Tibial nerve (tissue), 4 donors: ENCODE measurements around the gene YES1. TPM values are rescaled to one million over a fixed set of nuclear protein-coding genes. Genes with fewer than 3 reads are reported as not detected.
A peak's percentile ranks its signal among the peaks of the same experiment; 100 is the strongest.

Experiments
- DNase-seq, 2 donors: peaks; one replicate each; pipeline ENCODE4 v3.0.0-alpha.2; 2019; ENCODE audit warnings: low spot score in 2 of 2
- H3K27ac ChIP-seq, 4 donors: fragments of 200-600 bp; sonication (generic) in 3 of 4; one replicate each; pipeline ENCODE4 v1.5.1; 2017 to 2019; ENCODE audit warnings: mild to moderate bottlenecking in 1 of 4
- H3K27me3 ChIP-seq, 2 donors: fragments of 200-600 bp; sonication (generic) in 1 of 2; one replicate each; pipeline versions ENCODE4 v1.5.1 to v1.6.0; 2017 to 2019
- H3K36me3 ChIP-seq, 3 donors: fragments of 200-600 bp; sonication (generic); one replicate each; pipeline ENCODE4 v1.5.1; 2018 to 2019
- H3K4me1 ChIP-seq, 4 donors: fragments of 200-600 bp; sonication (generic) in 3 of 4; one replicate each; pipeline ENCODE4 v1.5.1; 2017 to 2019
- H3K4me3 ChIP-seq, 4 donors: fragments of 200-600 bp; sonication (generic) in 3 of 4; one replicate each; pipeline ENCODE4 v1.5.1; 2017 to 2019; ENCODE audit warnings: mild to moderate bottlenecking in 1 of 4, moderate library complexity in 1 of 4
- H3K9me3 ChIP-seq, 4 donors: fragments of 200-600 bp; sonication (generic) in 3 of 4; one replicate each; pipeline ENCODE4 v1.5.1; 2017 to 2019
- EP300 ChIP-seq, 2 donors: sonication (generic); formaldehyde crosslinking; IDR thresholded peaks; one replicate each; pipeline ENCODE4 v1.6.1; 2017; ENCODE audit warnings: antibody characterized with exemption in 2 of 2, mild to moderate bottlenecking in 1 of 2
- POLR2A ChIP-seq, 2 donors: fragments of 450-650 bp; IDR thresholded peaks; one replicate each; pipeline ENCODE4 v1.6.1; 2017; ENCODE audit warnings: antibody characterized with exemption in 2 of 2, mild to moderate bottlenecking in 2 of 2, moderate library complexity in 2 of 2
- WGBS, 2 donors: methylation state at CpG; one replicate each; pipeline ENCODE4 v1.1.5; 2018; 5-methylcytosine and 5-hydroxymethylcytosine counted together
- total RNA-seq, 4 donors: library from RNA; depleted of rRNA; stranded (reverse); fragments of >200 nt; gene quantifications; one replicate each; pipeline ENCODE4 v1.1.0, GENCODE V29; 2016
- TF ChIP-seq, protein P1 (sequence below), 5 experiments: fragments of 200-600 bp in 3 of 5; fragments of 450-650 bp in 2 of 5; sonication (generic) in 3 of 5; IDR thresholded peaks; one replicate each; pipeline ENCODE4 v1.5.1; 2016 to 2019; ENCODE audit warnings: antibody characterized with exemption in 5 of 5, mild to moderate bottlenecking in 3 of 5, moderate library complexity in 2 of 5

The YES1 gene
- total RNA-seq, 4 donors from 2014 or later: 47.5 to 73.0 (median 59.1) TPM

DNA sequence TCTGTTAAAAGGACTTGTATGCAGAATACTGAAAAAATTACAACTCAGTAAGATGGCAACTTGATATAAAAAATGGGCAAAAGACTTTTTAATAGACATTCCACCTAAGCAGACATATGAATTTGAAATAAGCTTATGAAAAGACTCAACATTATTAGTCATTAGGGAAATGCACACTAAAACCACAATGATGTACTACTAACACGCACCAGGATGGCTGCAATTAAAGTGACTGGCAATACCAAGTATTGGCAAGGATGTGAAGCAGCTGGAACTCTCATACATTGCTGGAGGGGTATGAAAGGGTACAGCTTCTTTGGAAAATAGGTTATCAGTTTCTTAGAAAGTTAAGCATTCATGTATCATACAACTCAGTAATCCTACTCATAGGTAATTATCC, 96.4 kb downstream of the YES1 start:
- no peak for DNase-seq
- H3K4me3 ChIP-seq: no peak overlapping the region
- WGBS, 2 donors: 69 to 73% methylated on average over 1 of the region's 1 CpG
- H3K36me3 ChIP-seq: no peaks in the 10 kb centered on the region
- TF ChIP-seq, protein P1, sequence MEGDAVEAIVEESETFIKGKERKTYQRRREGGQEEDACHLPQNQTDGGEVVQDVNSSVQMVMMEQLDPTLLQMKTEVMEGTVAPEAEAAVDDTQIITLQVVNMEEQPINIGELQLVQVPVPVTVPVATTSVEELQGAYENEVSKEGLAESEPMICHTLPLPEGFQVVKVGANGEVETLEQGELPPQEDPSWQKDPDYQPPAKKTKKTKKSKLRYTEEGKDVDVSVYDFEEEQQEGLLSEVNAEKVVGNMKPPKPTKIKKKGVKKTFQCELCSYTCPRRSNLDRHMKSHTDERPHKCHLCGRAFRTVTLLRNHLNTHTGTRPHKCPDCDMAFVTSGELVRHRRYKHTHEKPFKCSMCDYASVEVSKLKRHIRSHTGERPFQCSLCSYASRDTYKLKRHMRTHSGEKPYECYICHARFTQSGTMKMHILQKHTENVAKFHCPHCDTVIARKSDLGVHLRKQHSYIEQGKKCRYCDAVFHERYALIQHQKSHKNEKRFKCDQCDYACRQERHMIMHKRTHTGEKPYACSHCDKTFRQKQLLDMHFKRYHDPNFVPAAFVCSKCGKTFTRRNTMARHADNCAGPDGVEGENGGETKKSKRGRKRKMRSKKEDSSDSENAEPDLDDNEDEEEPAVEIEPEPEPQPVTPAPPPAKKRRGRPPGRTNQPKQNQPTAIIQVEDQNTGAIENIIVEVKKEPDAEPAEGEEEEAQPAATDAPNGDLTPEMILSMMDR (IDR thresholded peaks at IDR 0.05): no peak
- TF ChIP-seq POLR2A (IDR thresholded peaks at IDR 0.05): no peak
- H3K27ac ChIP-seq: no peak overlapping the region
- peaks cover 0 to 11% (median 0%) of the 10 kb centered on the region in 4 donors for H3K9me3 ChIP-seq
- H3K4me1 ChIP-seq: peaks cover 0 to 9% (median 6%) of the 10 kb centered on the region in 4 donors
- H3K27me3 ChIP-seq: no peaks in the 10 kb centered on the region

DNA sequence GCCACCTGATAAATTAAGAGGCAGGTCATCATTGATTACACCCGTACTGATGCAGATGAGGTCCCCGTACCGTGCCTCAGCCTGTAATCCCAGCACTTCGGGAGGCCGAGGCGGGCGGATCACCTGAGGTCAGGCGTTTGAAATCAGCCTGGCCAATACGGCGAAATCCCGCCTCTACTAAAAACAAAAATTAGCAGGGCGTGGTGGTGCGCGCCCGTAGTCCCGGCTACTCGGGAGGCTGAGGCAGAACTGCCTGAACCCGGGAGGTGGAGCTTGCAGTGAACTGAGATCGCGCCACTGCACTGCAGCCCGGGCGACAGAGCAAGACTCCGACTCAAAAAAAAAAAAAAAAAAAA, 98.9 kb downstream of the YES1 start:
- Histone ChIP-seq H3K4me3 (peak overlapping the region in 3 of 4 donors; percentile 45 to 87 (median 72)), H3K9me3 (peaks cover 0 to 11% (median 0%) of the 10 kb centered on the region in 4 donors), H3K27ac (peak overlapping the region; percentile 60 to 89 (median 79)), H3K27me3 (no peaks in the 10 kb centered on the region), H3K36me3 (peaks cover 0 to 11% (median 0%) of the 10 kb centered on the region in 3 donors), H3K4me1 (peaks cover 0 to 19% (median 6%) of the 10 kb centered on the region in 4 donors)
- WGBS, 2 donors: 87 to 89% methylated on average over 22 to 23 of the region's 23 CpGs
- DNase-seq: no peak
- TF ChIP-seq POLR2A (IDR thresholded peaks at IDR 0.05): no peak
- no peak for TF ChIP-seq EP300 (IDR thresholded peaks at IDR 0.05)
- TF ChIP-seq, protein P1 (IDR thresholded peaks at IDR 0.05): no peak

DNA sequence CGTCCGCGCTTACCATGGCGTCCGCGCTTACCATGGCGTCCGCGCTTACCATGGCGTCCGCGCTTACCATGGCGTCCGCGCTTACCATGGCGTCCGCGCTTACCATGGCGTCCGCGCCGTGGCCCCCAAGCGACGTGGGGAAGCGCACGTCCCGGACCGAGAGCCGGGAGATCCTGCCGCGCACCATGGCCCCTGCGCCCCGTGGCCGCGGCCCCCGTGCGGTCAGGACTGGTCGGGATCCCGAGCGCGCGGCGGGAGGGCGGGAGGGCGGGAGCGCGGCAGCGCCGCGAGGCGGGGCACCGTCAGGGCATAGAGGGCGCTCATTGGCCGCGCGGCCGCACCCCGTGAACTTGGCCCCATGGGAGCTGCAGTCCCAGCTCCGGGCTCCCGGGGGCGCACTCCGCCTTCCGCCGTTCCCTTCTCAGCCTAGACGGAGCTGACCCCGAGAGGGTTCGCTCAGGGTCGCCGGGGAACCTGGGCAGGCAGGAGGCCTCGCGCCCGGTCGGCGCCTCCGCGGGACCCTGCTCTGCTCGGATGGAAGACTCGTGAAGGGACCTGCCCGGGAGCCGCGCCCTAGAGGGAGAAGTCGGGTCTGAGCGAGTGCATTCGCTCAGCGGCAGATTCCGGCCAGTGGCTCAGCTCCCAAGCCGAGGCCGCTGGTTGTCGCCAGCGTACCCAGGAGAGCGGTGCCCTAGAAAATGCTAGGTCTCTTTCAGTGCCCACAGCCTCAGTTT, 99.5 kb downstream of the YES1 start, which contains the start of gene ENOSF1:
ENOSF1 (minus strand) TSS at position 230 of the 734 bp plus-strand sequence; CDS start at position 187, 43 bp downstream.
- H3K4me1 ChIP-seq: peaks cover 0 to 19% (median 6%) of the 10 kb centered on the region in 4 donors
- H3K9me3 ChIP-seq: peaks cover 0 to 11% (median 0%) of the 10 kb centered on the region in 4 donors
- H3K27me3 ChIP-seq: no peaks in the 10 kb centered on the region
- peak; percentile 52 to 69 for DNase-seq
- WGBS, 2 donors: 23% methylated on average over 29 to 43 of the region's 91 CpGs
- TF ChIP-seq POLR2A (IDR thresholded peaks at IDR 0.05): no peak
- TF ChIP-seq, protein P1 (IDR thresholded peaks at IDR 0.05): peak; percentile 63 to 87 (median 84)
- H3K4me3 ChIP-seq: peak within 1 kb of the TSS; percentile 45 to 87 (median 61)
- peak within 1 kb of the TSS; percentile 60 to 89 (median 79) for H3K27ac ChIP-seq
- peaks cover 0 to 11% (median 0%) of the 10 kb centered on the region in 3 donors for H3K36me3 ChIP-seq

DNA sequence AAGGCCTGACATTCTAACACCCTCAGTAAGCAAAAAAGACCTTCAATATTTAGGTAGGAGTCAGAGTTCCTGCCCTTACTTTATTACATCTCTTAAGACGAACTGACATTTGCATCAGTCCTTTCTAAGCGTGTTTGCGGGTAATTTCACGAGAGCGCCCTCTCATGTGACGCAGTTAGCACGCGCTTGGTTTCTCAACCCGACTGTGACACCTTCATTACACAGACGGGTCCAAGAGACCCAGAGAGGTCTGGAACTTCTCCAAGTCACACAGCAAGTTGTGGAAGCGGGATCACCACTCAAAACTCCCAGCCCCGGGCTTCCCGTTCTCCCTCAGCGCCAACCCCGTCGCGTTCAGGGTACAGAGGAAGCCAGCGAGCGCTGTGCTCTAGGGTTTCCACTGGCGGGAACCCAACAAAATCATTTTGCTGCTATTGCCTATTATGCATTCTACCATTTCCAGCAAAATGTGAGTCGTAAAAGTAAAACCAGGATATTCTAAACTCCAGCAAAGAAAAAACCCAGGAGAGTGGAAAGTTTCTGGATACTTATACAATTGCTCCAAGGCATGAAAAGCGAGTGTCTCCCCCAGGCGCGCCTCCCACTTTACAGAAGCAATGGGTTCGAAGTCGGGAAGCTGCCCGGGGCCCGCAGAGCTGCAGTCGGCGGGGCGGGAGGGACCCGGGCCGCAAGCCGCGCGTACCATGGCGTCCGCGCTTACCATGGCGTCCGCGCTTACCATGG, 100.2 kb downstream of the YES1 start:
- TF ChIP-seq, protein P1 (IDR thresholded peaks at IDR 0.05): no peak
- peak in 1 of 2 donors; percentile 39 for TF ChIP-seq POLR2A (IDR thresholded peaks at IDR 0.05)
- TF ChIP-seq EP300 (IDR thresholded peaks at IDR 0.05): peak; percentile 57 to 86
- Histone ChIP-seq H3K36me3 (peaks cover 0 to 11% (median 0%) of the 10 kb centered on the region in 3 donors), H3K27me3 (no peaks in the 10 kb centered on the region), H3K4me1 (peaks cover 0 to 19% (median 6%) of the 10 kb centered on the region in 4 donors), H3K9me3 (peaks cover 0 to 11% (median 0%) of the 10 kb centered on the region in 4 donors), H3K27ac (peak overlapping the region; percentile 60 to 89 (median 79)), H3K4me3 (peak overlapping the region; percentile 45 to 87 (median 61))
- DNase-seq: peak; percentile 61 to 86
- 0% methylated on average over 29 to 39 of the region's 42 CpGs for WGBS, 2 donors
